DMS53 treated with DMSO at 0.1 percent for 48 hours (cell line): ENCODE measurements around the gene TNFRSF6B.

ENCODE experiments used
- DNase-seq: peaks from one replicate; lab custom pipeline; 2025; ENCODE audit not compliant: unreplicated experiment; lab: John Stamatoyannopoulos, UW

Gene TNFRSF6B

DNA sequence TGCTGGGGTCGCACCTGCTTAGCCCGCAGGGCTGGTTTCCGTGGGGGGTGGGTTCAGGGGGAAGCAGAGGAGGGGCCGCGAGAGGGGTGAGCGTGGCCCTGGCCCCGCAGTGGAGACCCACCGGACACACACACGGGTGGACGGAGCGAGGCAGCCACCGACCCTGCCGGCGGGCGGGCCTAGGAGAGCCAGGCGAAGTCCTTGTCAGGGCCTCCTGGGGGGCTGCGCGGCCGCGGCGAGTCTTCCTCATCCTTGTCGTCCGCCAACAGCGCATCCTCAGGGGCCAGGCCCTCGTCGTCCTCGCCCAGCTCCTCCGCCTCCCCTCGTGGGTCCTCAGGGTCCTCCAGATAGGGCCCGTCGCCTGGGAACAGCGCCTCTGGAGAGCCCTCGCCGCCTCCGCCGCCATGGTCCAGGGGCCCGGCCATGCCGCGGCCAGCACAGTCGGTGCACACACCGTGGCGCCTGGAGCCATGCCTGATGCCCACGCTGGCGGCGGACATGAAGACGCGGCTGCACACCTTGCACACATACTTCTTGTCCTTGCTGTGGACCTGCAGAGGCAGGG, 50.4 kb downstream of the TNFRSF6B start:
- DNase-seq: no peak

DNA sequence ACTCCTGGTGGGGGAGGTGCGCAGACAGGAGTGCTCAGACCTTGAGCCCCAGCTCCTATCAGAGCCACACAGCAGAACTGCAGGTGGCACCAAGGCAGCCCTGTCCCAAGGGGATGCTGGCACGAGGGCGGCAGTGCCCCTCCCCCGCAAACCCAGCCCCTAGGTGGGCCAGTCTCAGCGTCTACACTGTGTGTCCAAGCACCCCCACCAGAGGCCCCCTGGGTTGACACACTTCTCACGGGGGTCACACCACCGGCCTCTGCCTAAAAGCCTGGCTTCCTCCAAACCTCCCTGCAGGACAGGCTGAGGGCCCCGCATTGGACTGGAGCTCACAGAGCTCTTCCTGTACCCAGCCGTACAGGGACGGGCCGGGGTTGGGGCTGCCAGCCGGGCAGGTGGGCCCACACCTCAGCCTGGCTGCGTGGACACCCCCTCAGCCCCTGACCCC, 51.2 kb downstream of the TNFRSF6B start:
- no peak for DNase-seq
